K562 (cell line): ENCODE measurements around the gene EIF2AK2. TPM values are rescaled to one million over a fixed set of nuclear protein-coding genes. Genes with fewer than 3 reads are reported as not detected.
A peak's percentile ranks its signal among the peaks of the same experiment; 100 is the strongest.

Experiments used
- ATAC-seq: fragments of 200-7000 bp; cut with Tn5 transposase; 3 replicates; pipeline ENCODE4 v1.9.1; 2020; ENCODE audit warnings: moderate library complexity
- BruUV-seq: library from RNA; stranded (reverse); fragments of 400-500 nt; replicated peaks from 2 replicates; lab custom pipeline; 2021; lab: Mats Ljungman, UMichigan
- CTCF ChIA-PET: fragments of 300-600 bp; formaldehyde crosslinking; extraction: SDS; loops from one replicate; lab custom pipeline; 2021; ENCODE audit warnings: low intra/inter-chr PET ratio; lab: Yijun Ruan, JAX
- POLR2A ChIA-PET: fragments of 300-600, 350-650 bp; sonication (Branson Sonifier 250); formaldehyde crosslinking; extraction: SDS; loops from one replicate; lab custom pipeline; 2021; ENCODE audit warnings: antibody characterized with exemption, inconsistent platforms; lab: Yijun Ruan, JAX
- DNase-seq, 4 experiments: peaks; one replicate each; pipeline versions ENCODE4 v3.0.0 to v3.0.0-alpha.2; 2011 to 2018; ENCODE audit warnings: low spot score in 3 of 4, mixed read lengths in 3 of 4; ENCODE audit errors: extremely low read depth in 1 of 4
- FAIRE-seq: peaks from 2 replicates; lab custom pipeline; 2011; peaks lifted over from hg19 to GRCh38; lab: Jason Lieb, UNC
- H2AFZ ChIP-seq: 2 replicates; pipeline ENCODE4 v1.6.0; 2011; ENCODE audit warnings: low read depth, low read length, control low read depth, inconsistent platforms
- H3K27ac ChIP-seq: fragments of 200-600 bp; 3 replicates; pipeline ENCODE4 v1.8.0; 2011; ENCODE audit warnings: low read depth, mild to moderate bottlenecking, control low read depth, inconsistent platforms, low read length, moderate library complexity, mixed read lengths; ENCODE audit errors: extremely low read depth
- H3K27me3 ChIP-seq, 2 experiments: fragments of 300-600 bp in 1 of 2; 2 replicates in 1 of 2; 3 replicates in 1 of 2; pipeline versions ENCODE4 v1.6.0 to v1.8.0; 2011; ENCODE audit warnings: inconsistent platforms in 2 of 2, low read length in 2 of 2, mild to moderate bottlenecking in 1 of 2, mixed read lengths in 1 of 2, moderate library complexity in 1 of 2; ENCODE audit not compliant: control insufficient read depth in 2 of 2, insufficient read depth in 2 of 2
- H3K36me3 ChIP-seq: fragments of 300-600 bp; 3 replicates; pipeline ENCODE4 v1.8.0; 2011; ENCODE audit warnings: mild to moderate bottlenecking, low read length, inconsistent platforms; ENCODE audit not compliant: control insufficient read depth, insufficient read depth
- H3K4me1 ChIP-seq, 2 experiments: fragments of 200-600 bp in 1 of 2; replicated peaks in 1 of 2; 2 replicates in 1 of 2; 3 replicates in 1 of 2; pipeline versions ENCODE4 v1.5.1 to v1.8.0; 2011; ENCODE audit warnings: inconsistent platforms in 2 of 2, low read length in 2 of 2, mild to moderate bottlenecking in 1 of 2, mixed read lengths in 1 of 2, moderate library complexity in 1 of 2; ENCODE audit not compliant: control insufficient read depth in 2 of 2, insufficient read depth in 2 of 2
- H3K4me2 ChIP-seq: 2 replicates; pipeline ENCODE4 v1.6.1; 2011; ENCODE audit warnings: low read length, control low read depth, inconsistent platforms, mixed read lengths; ENCODE audit not compliant: insufficient read depth
- H3K4me3 ChIP-seq: fragments of 200-600 bp; sonication (generic), shearing (Covaris generic); 2 replicates; pipeline ENCODE4 v1.5.1; 2016; ENCODE audit warnings: control low read depth, inconsistent platforms
- H3K79me2 ChIP-seq: fragments of 200-600 bp; 3 replicates; pipeline ENCODE4 v1.8.0; 2011; ENCODE audit warnings: low read length, inconsistent platforms; ENCODE audit not compliant: control insufficient read depth, insufficient read depth
- H3K9ac ChIP-seq, 2 experiments: 2 replicates each; pipeline versions ENCODE4 v1.6.0 to v1.6.1; 2011; ENCODE audit warnings: low read depth in 2 of 2, low read length in 2 of 2, control low read depth in 1 of 2, inconsistent platforms in 1 of 2, mild to moderate bottlenecking in 1 of 2, mixed read lengths in 1 of 2; ENCODE audit not compliant: insufficient read depth in 1 of 2
- H3K9me1 ChIP-seq: one replicate; pipeline ENCODE4 v1.6.0; 2011; ENCODE audit warnings: inconsistent platforms, mild to moderate bottlenecking, low read length, moderate library complexity; ENCODE audit not compliant: control insufficient read depth, insufficient read depth
- H3K9me3 ChIP-seq: replicated peaks from 2 replicates; pipeline ENCODE4 v1.5.1; 2011; ENCODE audit warnings: low read depth, low read length, inconsistent platforms; ENCODE audit not compliant: control insufficient read depth, insufficient read depth
- H4K20me1 ChIP-seq: replicated peaks from 2 replicates; pipeline ENCODE4 v1.6.1; 2011; ENCODE audit warnings: low read length, inconsistent platforms, mixed read lengths; ENCODE audit not compliant: control insufficient read depth, insufficient read depth
- C11orf30 ChIP-seq: fragments of 450-650 bp; IDR thresholded peaks from 2 replicates; pipeline ENCODE4 v1.6.1; 2016; ENCODE audit warnings: low read depth, mild to moderate bottlenecking
- GABPB2 ChIP-seq: fragments of 250-450 bp; sonication (Bioruptor Pico); conservative IDR thresholded peaks from 2 replicates; pipeline ENCODE4 v1.5.1; 2021; ENCODE audit warnings: mild to moderate bottlenecking
- HDAC3 ChIP-seq: fragments of 450-650 bp; IDR thresholded peaks from 2 replicates; pipeline ENCODE4 v1.6.1; 2018; ENCODE audit warnings: borderline replicate concordance, mild to moderate bottlenecking, moderate library complexity; ENCODE audit not compliant: partially characterized antibody
- MAFG ChIP-seq: fragments of 450-650 bp; conservative IDR thresholded peaks from 2 replicates; pipeline ENCODE4 v1.6.1; 2016; ENCODE audit warnings: missing genetic modification characterization, missing compliant biosample characterization
- PHF21A ChIP-seq: fragments of 450-650 bp; IDR thresholded peaks from 2 replicates; pipeline ENCODE4 v1.6.1; 2017; ENCODE audit warnings: low read depth, borderline replicate concordance
- TAF7 ChIP-seq: fragments of 450-650 bp; IDR thresholded peaks from 2 replicates; pipeline ENCODE4 v1.6.1; 2016; ENCODE audit warnings: missing genetic modification characterization, missing compliant biosample characterization
- THRAP3 ChIP-seq: fragments of 450-650 bp; IDR thresholded peaks from 2 replicates; pipeline ENCODE4 v1.6.1; 2016; ENCODE audit warnings: mild to moderate bottlenecking, inconsistent platforms, borderline replicate concordance
- ZFP1 ChIP-seq: fragments of 450-650 bp; formaldehyde crosslinking; IDR thresholded peaks from 2 replicates; pipeline ENCODE4 v1.4.0; 2020; ENCODE audit warnings: mild to moderate bottlenecking, mixed read lengths
- ZNF212 ChIP-seq: fragments of 450-650 bp; formaldehyde crosslinking; IDR thresholded peaks from 2 replicates; pipeline ENCODE4 v1.4.0; 2020; ENCODE audit warnings: mild to moderate bottlenecking
- ZNF316 ChIP-seq: fragments of 450-650 bp; IDR thresholded peaks from 2 replicates; pipeline ENCODE4 v1.6.1; 2016
- in situ Hi-C: fragments of 300-500 bp; cut with MboI; formaldehyde crosslinking; loops from 4 replicates; pipeline ENCODE4 v1.15.0; 2018; ENCODE audit warnings: inconsistent platforms, mixed read lengths
- intact Hi-C: fragments of 100-400 bp; cut with micrococcal nuclease; formaldehyde crosslinking; loops from 2 replicates; pipeline ENCODE4 v1.14.2; 2022
- polyA plus RNA-seq, 8 experiments: library from polyadenylated mRNA; depleted of rRNA in 4 of 8; stranded (reverse) in 5 of 8; unstranded in 3 of 8; fragments of >200 nt; fragmentation: Nextera tagmentation in 2 of 8; fragmentation: Illumina TruSeq in 1 of 8; extraction: Ambion mirVana in 2 of 8; extraction: Trizol in 1 of 8; gene quantifications; 2 replicates each; pipeline versions ENCODE4 v1.2.1 to v1.2.3, GENCODE V29; 2011 to 2014; ENCODE audit warnings: inconsistent platforms in 1 of 8, missing spikeins in 1 of 8
- total RNA-seq, 7 experiments: library from RNA; depleted of rRNA in 6 of 7; stranded (reverse); fragments of >200 nt in 6 of 7; fragmentation: Illumina TruSeq in 2 of 7; extraction: Trizol in 2 of 7; gene quantifications; 2 replicates each; pipeline versions ENCODE4 v1.2.1 to v1.2.3, GENCODE V29; 2011 to 2021; ENCODE audit warnings: low replicate concordance in 1 of 7
- TF ChIP-seq, protein P1 (sequence below), 2 experiments: IDR thresholded peaks; 2 replicates each; pipeline ENCODE4 v1.6.1; 2012; ENCODE audit warnings: improper control_type of control experiment in 2 of 2, low read depth in 2 of 2, low read length in 2 of 2, borderline replicate concordance in 1 of 2

EIF2AK2 gene
- total and polyA plus RNA-seq, 9 of the 15 experiments (the other 6 are each of a cell fraction or from before 2014, with no cell fraction given), result 3.8 to 19.5 (median 13.3) TPM

DNA sequence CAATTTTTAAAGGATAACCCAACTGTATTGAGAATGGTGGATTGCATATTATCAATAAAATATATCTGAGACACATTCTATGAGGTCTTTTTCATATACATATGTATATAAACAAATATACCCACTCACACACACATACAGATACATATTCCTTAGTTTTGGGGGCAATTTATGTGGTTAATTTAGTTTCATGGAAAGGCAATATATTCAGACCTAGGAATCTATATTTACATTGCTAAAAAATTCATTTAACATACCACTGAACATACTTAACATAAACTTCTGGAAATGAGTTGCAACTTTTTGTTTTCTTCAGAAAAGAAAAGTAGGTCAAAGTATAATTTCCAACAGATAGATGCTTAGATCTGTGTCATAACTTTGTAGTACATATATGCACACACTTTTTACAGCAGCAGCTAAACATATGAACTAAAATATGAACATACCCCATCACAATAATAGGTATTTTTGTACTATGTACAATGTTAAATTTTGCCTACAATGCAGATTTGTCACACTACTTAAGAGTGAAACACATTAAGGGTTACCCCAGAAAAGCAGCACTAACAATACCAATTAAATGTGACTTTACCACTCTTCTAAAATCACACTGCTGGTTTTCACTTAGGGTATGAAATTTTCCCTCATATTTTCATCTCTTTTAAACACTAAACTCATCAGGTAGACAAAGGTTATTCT is 95.6 kb downstream of the EIF2AK2 start:
- no peaks in the 10 kb centered on the region for H3K27me3 ChIP-seq
- H3K9me3 ChIP-seq, result no peaks in the 10 kb centered on the region
- no peak overlapping the region for H3K9ac ChIP-seq
- H3K36me3 ChIP-seq, result peaks cover 54% of the 10 kb centered on the region
- no peaks in the 10 kb centered on the region for H3K9me1 ChIP-seq
- DNase-seq, result no peak
- H3K79me2 ChIP-seq, result no peaks in the 10 kb centered on the region
- ChIA-PET CTCF (no interaction called here), POLR2A (no interaction called here)
- no peak for FAIRE-seq
- no peaks in the 10 kb centered on the region for H4K20me1 ChIP-seq
- no peak overlapping the region for H3K4me3 ChIP-seq
- TF ChIP-seq MAFG (tag) (peak; percentile 32; the same call in 1 of the 2 replicates), HDAC3 (no peak), ZNF316 (peak; percentile 74), THRAP3 (no peak), C11orf30 (peak; percentile 65), ZNF212 (CRISPR knock-in tag) (no peak), GABPB2 (CRISPR knock-in tag) (no peak), PHF21A (no peak), ZFP1 (CRISPR knock-in tag) (no peak), TAF7 (tag) (no peak)
- TF ChIP-seq, protein P1, sequence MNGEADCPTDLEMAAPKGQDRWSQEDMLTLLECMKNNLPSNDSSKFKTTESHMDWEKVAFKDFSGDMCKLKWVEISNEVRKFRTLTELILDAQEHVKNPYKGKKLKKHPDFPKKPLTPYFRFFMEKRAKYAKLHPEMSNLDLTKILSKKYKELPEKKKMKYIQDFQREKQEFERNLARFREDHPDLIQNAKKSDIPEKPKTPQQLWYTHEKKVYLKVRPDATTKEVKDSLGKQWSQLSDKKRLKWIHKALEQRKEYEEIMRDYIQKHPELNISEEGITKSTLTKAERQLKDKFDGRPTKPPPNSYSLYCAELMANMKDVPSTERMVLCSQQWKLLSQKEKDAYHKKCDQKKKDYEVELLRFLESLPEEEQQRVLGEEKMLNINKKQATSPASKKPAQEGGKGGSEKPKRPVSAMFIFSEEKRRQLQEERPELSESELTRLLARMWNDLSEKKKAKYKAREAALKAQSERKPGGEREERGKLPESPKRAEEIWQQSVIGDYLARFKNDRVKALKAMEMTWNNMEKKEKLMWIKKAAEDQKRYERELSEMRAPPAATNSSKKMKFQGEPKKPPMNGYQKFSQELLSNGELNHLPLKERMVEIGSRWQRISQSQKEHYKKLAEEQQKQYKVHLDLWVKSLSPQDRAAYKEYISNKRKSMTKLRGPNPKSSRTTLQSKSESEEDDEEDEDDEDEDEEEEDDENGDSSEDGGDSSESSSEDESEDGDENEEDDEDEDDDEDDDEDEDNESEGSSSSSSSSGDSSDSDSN (IDR thresholded peaks at IDR 0.05; ENCODE audit: borderline replicate concordance in 1 of 2, low read depth in 2 of 2, low read length in 2 of 2), result no peak
- H3K27ac ChIP-seq, result no peak overlapping the region
- intact Hi-C loops (no loop called here), in situ Hi-C loops (no loop called here)
- no peak overlapping the region for H3K4me2 ChIP-seq
- H2AFZ ChIP-seq, result no peak overlapping the region
- no TSS peak for BruUV-seq
- no peaks in the 10 kb centered on the region for H3K4me1 ChIP-seq
- ATAC-seq, result no peak
